ENCODE results near the gene FXYD6.

FXYD6 gene

DNA sequence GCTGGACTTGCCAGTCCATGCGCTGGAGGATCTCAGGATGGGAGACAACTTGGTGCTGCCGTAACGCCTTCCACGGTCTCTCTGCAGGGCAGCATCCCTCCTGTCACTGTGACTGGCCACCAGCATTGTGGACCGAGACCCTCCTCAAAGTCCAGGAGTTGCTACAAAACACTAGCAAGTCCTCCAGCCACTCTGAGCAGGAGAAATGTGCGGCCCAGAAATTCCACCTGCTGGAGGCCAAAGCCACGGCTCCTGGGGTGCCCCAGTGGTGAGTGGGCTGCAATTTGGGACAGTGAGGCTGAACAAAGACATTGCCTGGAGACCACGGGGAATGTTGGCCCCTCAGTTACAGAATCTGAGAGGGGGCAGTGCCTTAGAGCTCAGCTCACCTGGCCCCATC is 72.6 kb downstream of the FXYD6 start:
- CTCF ChIA-PET = interaction anchor here (1.2 to 7.5 kb wide), 4 partner anchors 14 to 250 kb away, joined by 3 to 84 read pairs (median 10); no protein-coding TSS in a partner anchor
- no peak for DNase-seq
- peaks cover 57% of the 10 kb centered on the region for H3K27me3 Mint-ChIP-seq
- peaks cover 4% of the 10 kb centered on the region for H3K4me1 Mint-ChIP-seq
- no peak overlapping the region for H3K4me3 Mint-ChIP-seq
- H3K36me3 Mint-ChIP-seq = no peaks in the 10 kb centered on the region
- H3K27ac Mint-ChIP-seq = no peak overlapping the region
- no peaks in the 10 kb centered on the region for H3K9me3 Mint-ChIP-seq

DNA sequence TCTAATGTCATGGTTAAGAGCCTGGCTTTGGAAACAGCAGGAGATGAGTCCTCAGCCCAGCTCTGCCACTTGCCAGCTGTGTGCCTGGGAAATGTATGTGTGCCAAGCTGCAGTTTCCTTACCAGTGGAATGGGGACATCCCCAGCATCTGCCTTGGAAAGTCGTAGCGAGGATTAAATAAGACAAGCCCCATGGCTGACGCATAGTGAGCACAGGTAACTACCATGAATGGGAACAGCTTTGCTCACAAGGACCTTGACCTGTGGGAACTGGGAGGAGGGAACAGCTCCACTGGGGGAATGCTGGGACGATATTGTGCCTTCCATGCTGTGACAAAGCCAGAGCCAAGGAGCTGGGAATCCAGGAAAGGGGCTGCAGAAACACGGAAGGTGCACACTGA is 76.8 kb downstream of the FXYD6 start:
- CTCF ChIA-PET = interaction anchor here (1.6 to 1.7 kb wide), 2 partner anchors 9 to 16 kb away, joined by 5 to 7 read pairs; no protein-coding TSS in a partner anchor
- peaks cover 3% of the 10 kb centered on the region for H3K4me1 Mint-ChIP-seq
- H3K9me3 Mint-ChIP-seq = no peaks in the 10 kb centered on the region
- no peaks in the 10 kb centered on the region for H3K36me3 Mint-ChIP-seq
- H3K27ac Mint-ChIP-seq = no peak overlapping the region
- peaks cover 74% of the 10 kb centered on the region for H3K27me3 Mint-ChIP-seq
- H3K4me3 Mint-ChIP-seq = no peak overlapping the region
- DNase-seq = no peak

GRCh38 chr11:117796872-117797529 is 79.5 kb downstream of the FXYD6 start, which contains the start of gene DSCAML1:
Gene DSCAML1, minus strand, starts transcription at chr11:117797216. Its CDS starts 137 bp downstream, at chr11:117797079.
- Mint-ChIP-seq H3K27me3 (peaks cover 88% of the 10 kb centered on the region), H3K4me3 (no peak within 1 kb of the TSS), H3K9me3 (no peaks in the 10 kb centered on the region), H3K27ac (no peak within 1 kb of the TSS), H3K36me3 (no peaks in the 10 kb centered on the region), H3K4me1 (peaks cover 3% of the 10 kb centered on the region)
- DNase-seq = peak; percentile 44
- CTCF ChIA-PET = interaction anchor here (0.9 to 1.5 kb wide), 3 partner anchors 11 to 370 kb away, joined by 3 read pairs; no protein-coding TSS in a partner anchor

GRCh38 chr11:117796456-117796871 is 80.0 kb downstream of the FXYD6 start:
- Mint-ChIP-seq H3K27ac (no peak overlapping the region), H3K4me1 (peaks cover 3% of the 10 kb centered on the region), H3K27me3 (peaks cover 89% of the 10 kb centered on the region), H3K4me3 (no peak overlapping the region), H3K36me3 (no peaks in the 10 kb centered on the region), H3K9me3 (no peaks in the 10 kb centered on the region)
- CTCF ChIA-PET = no interaction called here
- DNase-seq = no peak

DNA sequence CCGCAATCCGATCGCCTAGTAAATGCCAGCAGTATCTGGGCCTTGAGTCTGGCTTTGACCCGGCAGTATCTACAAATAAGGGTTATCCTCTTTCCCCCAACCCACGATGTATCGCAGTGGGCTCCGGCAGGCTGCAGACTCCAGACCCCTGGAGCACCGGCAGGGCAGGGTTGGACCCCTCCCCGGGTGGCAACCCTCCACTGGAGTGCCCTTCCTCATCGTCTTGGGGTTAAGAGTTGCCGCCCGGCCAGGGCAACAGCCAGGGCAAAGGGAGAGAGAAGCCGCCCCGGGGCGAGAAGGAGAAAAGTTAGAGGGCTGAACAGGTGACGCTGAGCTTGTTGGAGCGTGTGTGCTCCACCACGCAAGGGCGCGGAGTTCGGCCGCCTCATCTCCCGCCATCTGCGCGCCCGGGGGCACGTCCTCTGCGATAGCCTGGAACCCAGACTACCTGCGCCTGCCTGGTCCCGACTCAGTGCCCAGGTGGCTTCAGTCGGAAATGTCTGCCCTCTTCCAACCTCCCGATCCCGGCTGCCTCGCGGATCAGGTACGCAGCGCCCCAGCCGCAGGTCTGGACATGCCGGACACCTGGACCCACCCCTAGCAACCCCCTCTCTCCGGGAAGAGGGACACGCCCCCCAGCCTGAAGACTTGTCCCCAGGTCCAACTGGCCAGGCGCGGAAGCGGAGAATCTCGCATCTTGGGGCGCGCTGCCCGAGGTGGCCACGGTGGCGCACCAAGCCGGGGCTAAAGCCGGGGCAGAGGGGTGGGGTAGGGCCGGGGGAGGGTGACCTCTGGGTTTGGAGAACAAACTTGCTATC is 80.6 kb downstream of the FXYD6 start:
- CTCF ChIA-PET = no interaction called here
- Mint-ChIP-seq H3K27me3 (peaks cover 95% of the 10 kb centered on the region), H3K9me3 (no peaks in the 10 kb centered on the region), H3K4me3 (no peak overlapping the region), H3K27ac (no peak overlapping the region), H3K36me3 (no peaks in the 10 kb centered on the region), H3K4me1 (peaks cover 3% of the 10 kb centered on the region)
- no peak for DNase-seq

DNA sequence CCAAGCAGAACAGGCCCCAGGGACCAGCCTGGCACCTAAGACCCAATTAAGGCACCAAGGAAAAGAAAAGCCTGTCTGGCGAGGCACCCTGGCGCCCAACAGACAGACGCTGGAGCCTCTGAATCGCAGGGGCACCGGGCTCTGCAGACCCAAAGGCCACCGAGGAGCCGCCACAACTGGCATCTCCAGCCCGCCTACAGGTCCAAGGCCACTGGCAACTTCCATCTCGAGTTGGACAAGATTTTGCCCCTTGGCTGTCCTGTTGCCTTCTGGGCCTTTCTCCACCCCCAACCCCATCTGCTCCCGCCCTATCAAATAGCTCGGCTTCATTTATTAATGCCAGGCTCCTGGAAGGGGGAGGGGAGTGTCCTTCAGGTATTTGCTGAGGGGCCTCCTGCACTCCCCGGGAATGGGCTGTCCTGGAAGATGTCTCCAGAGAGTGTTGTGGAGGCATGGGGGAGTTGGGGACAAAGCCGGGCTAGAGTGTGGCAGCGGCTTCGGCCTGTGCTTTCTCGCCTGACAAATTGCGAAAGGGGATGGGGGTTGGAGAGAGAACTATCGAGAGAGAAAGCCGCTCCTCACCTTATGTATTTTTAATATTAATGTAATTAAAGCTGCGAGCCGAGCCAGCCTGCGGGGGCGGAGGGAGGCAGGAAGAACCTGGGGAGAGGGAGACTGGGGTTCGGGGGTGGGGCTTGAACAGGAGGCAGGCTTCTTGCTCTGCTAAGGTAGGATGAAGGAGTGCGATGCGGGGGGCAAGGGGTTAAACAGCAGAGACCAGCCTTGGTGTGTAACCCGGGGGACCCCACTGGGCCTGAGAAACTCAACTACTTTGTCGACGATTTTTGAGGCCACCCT is 81.5 kb downstream of the FXYD6 start:
- Mint-ChIP-seq H3K4me3 (no peak overlapping the region), H3K27me3 (peaks cover 92% of the 10 kb centered on the region), H3K9me3 (no peaks in the 10 kb centered on the region), H3K27ac (no peak overlapping the region), H3K36me3 (no peaks in the 10 kb centered on the region), H3K4me1 (peaks cover 3% of the 10 kb centered on the region)
- no peak for DNase-seq
- CTCF ChIA-PET = no interaction called here

DNA sequence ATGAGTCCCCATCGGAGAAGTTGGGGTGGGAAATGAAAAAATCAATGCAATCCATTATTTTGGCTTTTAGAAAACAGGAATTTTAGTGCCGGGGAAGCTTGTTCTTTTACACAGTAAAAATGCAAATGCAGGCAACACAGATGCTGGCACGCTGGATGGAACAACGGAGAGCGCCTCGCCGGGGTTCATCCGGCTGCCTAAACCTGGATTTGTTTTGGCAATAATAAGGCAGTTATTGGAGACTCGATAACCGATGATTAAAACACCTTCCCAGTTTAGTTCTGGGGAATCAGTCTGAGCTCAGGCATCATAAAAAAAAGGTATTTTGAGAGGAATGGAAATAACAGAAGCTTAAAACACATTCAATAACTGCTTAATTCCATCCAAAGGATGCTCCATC is 82.3 kb downstream of the FXYD6 start:
- Mint-ChIP-seq H3K27me3 (peaks cover 92% of the 10 kb centered on the region), H3K4me3 (no peak overlapping the region), H3K4me1 (peaks cover 3% of the 10 kb centered on the region), H3K9me3 (no peaks in the 10 kb centered on the region), H3K36me3 (no peaks in the 10 kb centered on the region), H3K27ac (no peak overlapping the region)
- CTCF ChIA-PET = no interaction called here
- no peak for DNase-seq

- Mint-ChIP-seq H3K9me3 (no peaks in the 10 kb centered on the region), H3K4me1 (peaks cover 3% of the 10 kb centered on the region), H3K27me3 (peaks cover 92% of the 10 kb centered on the region), H3K4me3 (no peak overlapping the region), H3K27ac (no peak overlapping the region), H3K36me3 (no peaks in the 10 kb centered on the region)
- no peak for DNase-seq
- CTCF ChIA-PET = interaction anchor here (0.6 kb wide), 1 partner anchor 18 kb away, joined by 3 read pairs; no protein-coding TSS in a partner anchor
These were observed 82.9 kb downstream of the FXYD6 start for GRCh38 chr11:117793583-117793982.

DNA sequence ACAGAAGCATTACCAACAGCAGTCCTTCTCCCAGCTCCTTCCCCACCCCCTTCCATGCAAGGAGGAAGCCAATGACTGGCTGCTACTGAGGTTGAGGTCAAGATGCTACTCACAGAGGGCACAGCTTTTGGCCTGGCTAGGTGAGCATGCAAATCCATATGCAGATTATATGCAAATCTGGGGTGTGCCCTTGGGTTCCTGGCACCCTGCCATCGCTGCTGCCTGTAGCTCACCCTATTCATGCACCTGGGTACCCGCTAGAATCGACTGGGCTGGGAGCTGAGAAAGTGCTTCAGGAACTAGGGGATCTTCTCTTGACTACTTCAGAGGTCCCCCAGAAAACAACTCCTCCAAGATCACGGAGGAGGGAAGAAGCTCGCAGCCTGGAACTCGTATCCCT is 83.5 kb downstream of the FXYD6 start:
- CTCF ChIA-PET = interaction anchor here (0.6 kb wide), 1 partner anchor 17 kb away, joined by 3 read pairs; no protein-coding TSS in a partner anchor
- Mint-ChIP-seq H3K27me3 (peaks cover 93% of the 10 kb centered on the region), H3K27ac (no peak overlapping the region), H3K4me1 (peaks cover 3% of the 10 kb centered on the region), H3K4me3 (no peak overlapping the region), H3K36me3 (no peaks in the 10 kb centered on the region), H3K9me3 (no peaks in the 10 kb centered on the region)
- no peak for DNase-seq

GRCh38 chr11:117792241-117792640 is 84.2 kb downstream of the FXYD6 start:
- H3K27ac Mint-ChIP-seq = no peak overlapping the region
- no peak for DNase-seq
- H3K36me3 Mint-ChIP-seq = no peaks in the 10 kb centered on the region
- no peaks in the 10 kb centered on the region for H3K4me1 Mint-ChIP-seq
- CTCF ChIA-PET = interaction anchor here (1.2 kb wide), 1 partner anchor 15 kb away, joined by 3 read pairs; no protein-coding TSS in a partner anchor
- no peaks in the 10 kb centered on the region for H3K9me3 Mint-ChIP-seq
- no peak overlapping the region for H3K4me3 Mint-ChIP-seq
- peaks cover 88% of the 10 kb centered on the region for H3K27me3 Mint-ChIP-seq

- H3K27me3 Mint-ChIP-seq = peaks cover 82% of the 10 kb centered on the region
- H3K9me3 Mint-ChIP-seq = no peaks in the 10 kb centered on the region
- H3K36me3 Mint-ChIP-seq = no peaks in the 10 kb centered on the region
- CTCF ChIA-PET = interaction anchor here (1.1 kb wide), 1 partner anchor 17 kb away, joined by 3 read pairs; no protein-coding TSS in a partner anchor
- no peak overlapping the region for H3K4me3 Mint-ChIP-seq
- no peaks in the 10 kb centered on the region for H3K4me1 Mint-ChIP-seq
- H3K27ac Mint-ChIP-seq = no peak overlapping the region
- DNase-seq = no peak
These were observed 86.2 kb downstream of the FXYD6 start for GRCh38 chr11:117790279-117790678.

- CTCF ChIA-PET = interaction anchor here (0.8 to 1.1 kb wide), 2 partner anchors 18 to 362 kb away, joined by 3 read pairs; no protein-coding TSS in a partner anchor
- Mint-ChIP-seq H3K27ac (no peak overlapping the region), H3K27me3 (peaks cover 82% of the 10 kb centered on the region), H3K4me3 (no peak overlapping the region), H3K36me3 (no peaks in the 10 kb centered on the region), H3K4me1 (no peaks in the 10 kb centered on the region), H3K9me3 (no peaks in the 10 kb centered on the region)
- DNase-seq = no peak
These were observed 87.2 kb downstream of the FXYD6 start for GRCh38 chr11:117789241-117789640.

Data from activated naive CD4-positive, alpha-beta T cell treated with anti-CD3 and anti-CD28 coated beads, Interleukin-2, amount 10 ng/mL, durations not matched to agents 7 days and 5 days (primary cell).